Smooth muscle cell (in vitro differentiated cells): ENCODE results near the gene FANCI. TPM values are rescaled to one million over a fixed set of nuclear protein-coding genes. Genes with fewer than 3 reads are reported as not detected.

Experiments
- DNase-seq: peaks from one replicate; lab custom pipeline; 2025; ENCODE audit not compliant: unreplicated experiment; lab: John Stamatoyannopoulos, UW
- H2AFZ ChIP-seq: fragments of 200-600 bp; sonication (generic); 2 replicates; pipeline ENCODE4 v1.6.0; 2016; ENCODE audit warnings: antibody characterized with exemption, low read depth, mild to moderate bottlenecking
- H3F3A ChIP-seq: fragments of 200-600 bp; sonication (generic); 2 replicates; pipeline ENCODE4 v1.6.0; 2017; ENCODE audit warnings: antibody characterized with exemption, low read depth
- H3K27ac ChIP-seq: fragments of 200-600 bp; sonication (generic); 2 replicates; pipeline ENCODE4 v1.5.1; 2016; ENCODE audit warnings: low read depth, mild to moderate bottlenecking
- H3K27me3 ChIP-seq: fragments of 200-600 bp; sonication (generic); 2 replicates; pipeline ENCODE4 v1.6.1; 2016; ENCODE audit warnings: low read depth, mild to moderate bottlenecking
- H3K36me3 ChIP-seq: fragments of 200-600 bp; sonication (generic); 2 replicates; pipeline ENCODE4 v1.5.1; 2016; ENCODE audit warnings: low read depth
- H3K4me1 ChIP-seq: fragments of 200-600 bp; sonication (generic); 2 replicates; pipeline ENCODE4 v1.5.1; 2016; ENCODE audit warnings: low read depth
- H3K4me2 ChIP-seq: fragments of 200-600 bp; sonication (generic); 2 replicates; pipeline ENCODE4 v1.6.0; 2016; ENCODE audit warnings: mild to moderate bottlenecking
- H3K4me3 ChIP-seq: fragments of 200-600 bp; sonication (generic); 2 replicates; pipeline ENCODE4 v1.5.1; 2016; ENCODE audit warnings: mild to moderate bottlenecking
- H3K79me2 ChIP-seq: fragments of 200-600 bp; sonication (generic); 2 replicates; pipeline ENCODE4 v1.6.0; 2016; ENCODE audit warnings: low read depth, mild to moderate bottlenecking
- H3K9ac ChIP-seq: fragments of 200-600 bp; sonication (generic); 2 replicates; pipeline ENCODE4 v1.6.0; 2016; ENCODE audit warnings: low read depth
- H3K9me3 ChIP-seq: fragments of 200-600 bp; sonication (generic); replicated peaks from 2 replicates; pipeline ENCODE4 v1.5.1; 2016; ENCODE audit warnings: low read depth
- H4K20me1 ChIP-seq: fragments of 200-600 bp; sonication (generic); 2 replicates; pipeline ENCODE4 v1.6.0; 2016; ENCODE audit warnings: low read depth
- WGBS: methylation state at CpG from one replicate; pipeline ENCODE4 v1.1.7; 2016; ENCODE audit warnings: low lambda C conversion rate; 5-methylcytosine and 5-hydroxymethylcytosine counted together
- polyA plus RNA-seq: library from polyadenylated mRNA; unstranded; fragments of >200 nt; fragmentation: Nextera tagmentation; extraction: Ambion mirVana; gene quantifications from 2 replicates; pipeline ENCODE4 v1.2.1, GENCODE V29; 2016
- total RNA-seq: library from RNA; depleted of rRNA; stranded (reverse); fragments of >200 nt; gene quantifications from 2 replicates; pipeline ENCODE4 v1.2.3, GENCODE V29; 2014
- TF ChIP-seq, protein P1 (sequence below): fragments of 200-600 bp; sonication (generic); IDR thresholded peaks from 2 replicates; pipeline ENCODE4 v1.5.1; 2017; ENCODE audit warnings: borderline replicate concordance, mild to moderate bottlenecking, antibody characterized with exemption; ENCODE audit not compliant: insufficient read depth, poor library complexity, severe bottlenecking

FANCI gene
- total and polyA plus RNA-seq, 2 experiments from 2014 or later = 7.0 to 13.8 TPM

DNA sequence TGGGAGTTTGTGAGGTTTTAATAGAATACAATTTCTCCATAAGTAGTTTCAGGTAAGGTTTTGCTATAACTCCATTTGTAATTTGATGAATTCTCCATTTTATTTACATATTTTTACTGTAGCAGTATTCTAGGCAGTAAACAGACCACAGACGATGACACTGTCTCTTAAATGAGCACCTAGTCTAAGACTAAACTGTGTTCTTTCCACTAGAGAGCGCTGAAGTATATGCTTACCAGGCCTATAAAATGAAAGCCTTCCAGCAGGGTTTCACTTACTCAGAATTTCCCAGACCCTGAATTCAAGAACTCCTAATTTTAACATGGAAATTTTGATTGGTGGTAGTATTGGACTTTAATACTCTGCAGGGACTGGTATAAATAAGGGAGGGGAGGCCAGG is 49.2 kb downstream of the FANCI start:
- Histone ChIP-seq H3K36me3 (no peaks in the 10 kb centered on the region), H2AFZ (no peak overlapping the region), H3K79me2 (no peaks in the 10 kb centered on the region), H3K27me3 (no peaks in the 10 kb centered on the region), H3K9ac (no peak overlapping the region), H3K4me3 (no peak overlapping the region), H3K9me3 (no peaks in the 10 kb centered on the region), H3K4me1 (no peaks in the 10 kb centered on the region), H3K27ac (no peak overlapping the region), H3K4me2 (no peak overlapping the region), H3F3A (no peaks in the 10 kb centered on the region), H4K20me1 (no peaks in the 10 kb centered on the region)
- DNase-seq = no peak
- TF ChIP-seq, protein P1, sequence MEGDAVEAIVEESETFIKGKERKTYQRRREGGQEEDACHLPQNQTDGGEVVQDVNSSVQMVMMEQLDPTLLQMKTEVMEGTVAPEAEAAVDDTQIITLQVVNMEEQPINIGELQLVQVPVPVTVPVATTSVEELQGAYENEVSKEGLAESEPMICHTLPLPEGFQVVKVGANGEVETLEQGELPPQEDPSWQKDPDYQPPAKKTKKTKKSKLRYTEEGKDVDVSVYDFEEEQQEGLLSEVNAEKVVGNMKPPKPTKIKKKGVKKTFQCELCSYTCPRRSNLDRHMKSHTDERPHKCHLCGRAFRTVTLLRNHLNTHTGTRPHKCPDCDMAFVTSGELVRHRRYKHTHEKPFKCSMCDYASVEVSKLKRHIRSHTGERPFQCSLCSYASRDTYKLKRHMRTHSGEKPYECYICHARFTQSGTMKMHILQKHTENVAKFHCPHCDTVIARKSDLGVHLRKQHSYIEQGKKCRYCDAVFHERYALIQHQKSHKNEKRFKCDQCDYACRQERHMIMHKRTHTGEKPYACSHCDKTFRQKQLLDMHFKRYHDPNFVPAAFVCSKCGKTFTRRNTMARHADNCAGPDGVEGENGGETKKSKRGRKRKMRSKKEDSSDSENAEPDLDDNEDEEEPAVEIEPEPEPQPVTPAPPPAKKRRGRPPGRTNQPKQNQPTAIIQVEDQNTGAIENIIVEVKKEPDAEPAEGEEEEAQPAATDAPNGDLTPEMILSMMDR = no peak
- WGBS = 94% methylated on average over 2 of the region's 2 CpGs

DNA sequence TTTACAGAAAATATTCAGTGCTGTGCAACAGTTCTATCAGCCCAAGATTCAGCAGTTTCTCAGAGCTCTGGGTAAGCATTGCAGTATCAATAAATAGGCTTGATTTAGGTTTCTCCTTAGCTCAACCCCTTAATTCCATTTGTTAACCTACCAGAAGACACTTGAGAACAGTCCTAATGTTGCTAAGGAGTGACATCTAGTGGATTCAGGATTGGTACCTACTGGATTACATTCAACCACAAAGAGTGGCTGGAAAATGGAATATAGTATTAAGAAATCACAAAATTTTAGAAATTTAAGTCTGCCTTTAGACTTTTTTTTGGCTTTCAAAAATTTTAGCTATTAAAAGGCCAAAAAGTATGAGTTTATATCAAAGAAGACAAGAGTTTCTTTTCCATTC is 56.1 kb downstream of the FANCI start:
- Histone ChIP-seq H3K9me3 (no peaks in the 10 kb centered on the region), H3K4me2 (no peak overlapping the region), H3K9ac (no peak overlapping the region), H3K36me3 (peaks cover 3% of the 10 kb centered on the region), H3K27ac (no peak overlapping the region), H3K27me3 (no peaks in the 10 kb centered on the region), H4K20me1 (no peaks in the 10 kb centered on the region), H3K4me1 (no peaks in the 10 kb centered on the region), H2AFZ (no peak overlapping the region), H3K4me3 (no peak overlapping the region), H3F3A (no peaks in the 10 kb centered on the region), H3K79me2 (no peaks in the 10 kb centered on the region)
- no peak for DNase-seq
- TF ChIP-seq, protein P1 = no peak

DNA sequence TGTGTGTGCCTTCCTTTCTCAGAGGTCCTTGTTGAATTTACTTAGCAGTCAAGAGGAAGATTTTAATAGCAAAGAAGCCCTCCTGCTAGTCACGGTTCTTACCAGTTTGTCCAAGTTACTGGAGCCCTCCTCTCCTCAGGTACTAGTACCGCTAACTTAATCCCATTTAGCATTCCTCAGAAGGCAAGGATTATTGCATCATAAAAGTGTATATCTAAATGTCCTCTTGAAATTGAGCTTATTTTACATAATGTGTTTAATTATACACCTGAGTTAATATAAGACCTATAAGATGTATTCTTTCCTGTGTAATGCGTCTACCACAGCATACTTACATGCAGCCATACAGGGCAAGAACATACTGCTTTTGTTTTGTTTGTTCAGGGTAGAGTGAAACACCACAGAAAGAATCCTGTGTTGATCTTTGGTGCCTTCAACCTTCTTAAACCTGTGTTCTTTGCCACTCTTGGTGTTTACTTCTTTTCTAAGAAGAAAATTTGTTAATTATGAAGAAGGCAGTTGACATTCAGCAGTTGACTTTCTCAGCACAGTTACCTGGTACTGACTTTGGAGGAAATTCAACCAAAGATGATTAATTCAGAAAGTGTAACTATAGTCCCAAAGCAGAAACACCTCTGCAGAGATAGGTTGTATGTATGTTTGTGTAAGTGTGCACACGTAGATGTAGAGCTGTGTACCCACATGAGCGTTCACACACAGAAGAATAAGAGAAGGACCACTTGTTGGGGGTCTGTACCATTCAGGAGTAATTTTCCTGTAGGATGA is 57.7 kb downstream of the FANCI start:
- Histone ChIP-seq H3F3A (no peaks in the 10 kb centered on the region), H2AFZ (no peak overlapping the region), H3K4me3 (no peak overlapping the region), H3K9ac (no peak overlapping the region), H3K27me3 (no peaks in the 10 kb centered on the region), H3K79me2 (no peaks in the 10 kb centered on the region), H3K36me3 (peaks cover 3% of the 10 kb centered on the region), H4K20me1 (no peaks in the 10 kb centered on the region), H3K27ac (no peak overlapping the region), H3K9me3 (no peaks in the 10 kb centered on the region), H3K4me1 (no peaks in the 10 kb centered on the region), H3K4me2 (no peak overlapping the region)
- 84% methylated on average over 5 of the region's 5 CpGs for WGBS
- TF ChIP-seq, protein P1 = no peak
- no peak for DNase-seq

DNA sequence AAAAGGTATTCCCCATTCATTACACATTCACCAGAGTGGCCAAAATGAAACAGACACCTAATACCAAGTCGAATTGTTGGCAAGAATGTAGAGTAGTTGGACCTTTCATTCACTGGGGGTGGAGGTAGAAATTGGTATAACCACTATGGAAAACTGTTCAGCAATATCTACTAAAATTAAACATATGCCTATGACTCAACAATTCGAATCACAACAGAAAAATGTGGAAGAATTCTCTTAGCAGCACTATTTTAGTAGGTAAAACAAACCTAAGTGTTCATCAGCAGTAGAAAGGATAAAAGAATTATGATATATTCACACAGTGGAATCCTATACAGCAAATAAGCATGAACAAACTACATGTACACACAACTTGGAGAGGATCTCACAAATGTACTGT is 60.2 kb downstream of the FANCI start:
- DNase-seq = no peak
- Histone ChIP-seq H3K9me3 (no peaks in the 10 kb centered on the region), H3K4me1 (no peaks in the 10 kb centered on the region), H2AFZ (no peak overlapping the region), H3K9ac (no peak overlapping the region), H3K27ac (no peak overlapping the region), H3K4me2 (no peak overlapping the region), H3K36me3 (peaks cover 3% of the 10 kb centered on the region), H4K20me1 (no peaks in the 10 kb centered on the region), H3K79me2 (no peaks in the 10 kb centered on the region), H3K4me3 (no peak overlapping the region), H3K27me3 (no peaks in the 10 kb centered on the region), H3F3A (no peaks in the 10 kb centered on the region)
- 96% methylated on average over 2 of the region's 2 CpGs for WGBS
- TF ChIP-seq, protein P1 = no peak
